D721Med (cell line): ENCODE results near the gene COQ7.

Experiments
- DNase-seq: peaks from one replicate; pipeline ENCODE4 v3.0.0; 2011; ENCODE audit warnings: low spot score; ENCODE audit not compliant: insufficient read length
- FAIRE-seq: peaks from 2 replicates; lab custom pipeline; 2011; peaks lifted over from hg19 to GRCh38; lab: Jason Lieb, UNC
- TF ChIP-seq, protein P1 (sequence below): IDR thresholded peaks from 2 replicates; pipeline ENCODE4 v1.5.1; 2012; ENCODE audit warnings: mild to moderate bottlenecking, control low read depth; ENCODE audit not compliant: insufficient read depth; ENCODE audit errors: missing control alignments

The COQ7 gene

DNA sequence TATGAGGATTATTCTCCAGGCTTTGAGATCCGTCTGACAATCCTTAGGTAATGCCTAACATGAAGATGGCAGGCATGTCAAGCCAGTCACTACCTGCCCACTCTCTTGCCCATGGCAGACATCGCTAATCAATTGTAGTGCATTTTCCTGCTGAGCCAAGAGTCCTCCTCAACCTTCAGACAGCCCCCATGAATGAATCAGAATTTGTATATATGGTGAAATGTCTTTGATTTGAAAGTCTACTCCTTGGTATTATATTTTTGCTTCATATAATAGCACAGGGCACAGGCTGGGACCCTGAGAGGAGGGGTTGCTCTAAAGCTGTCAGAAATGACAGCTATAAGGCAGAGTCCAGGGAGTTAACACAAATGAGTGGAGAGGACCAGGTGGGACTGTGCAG lies 27.0 kb upstream of the COQ7 start:
- no peak for FAIRE-seq
- DNase-seq: no peak
- TF ChIP-seq, protein P1, sequence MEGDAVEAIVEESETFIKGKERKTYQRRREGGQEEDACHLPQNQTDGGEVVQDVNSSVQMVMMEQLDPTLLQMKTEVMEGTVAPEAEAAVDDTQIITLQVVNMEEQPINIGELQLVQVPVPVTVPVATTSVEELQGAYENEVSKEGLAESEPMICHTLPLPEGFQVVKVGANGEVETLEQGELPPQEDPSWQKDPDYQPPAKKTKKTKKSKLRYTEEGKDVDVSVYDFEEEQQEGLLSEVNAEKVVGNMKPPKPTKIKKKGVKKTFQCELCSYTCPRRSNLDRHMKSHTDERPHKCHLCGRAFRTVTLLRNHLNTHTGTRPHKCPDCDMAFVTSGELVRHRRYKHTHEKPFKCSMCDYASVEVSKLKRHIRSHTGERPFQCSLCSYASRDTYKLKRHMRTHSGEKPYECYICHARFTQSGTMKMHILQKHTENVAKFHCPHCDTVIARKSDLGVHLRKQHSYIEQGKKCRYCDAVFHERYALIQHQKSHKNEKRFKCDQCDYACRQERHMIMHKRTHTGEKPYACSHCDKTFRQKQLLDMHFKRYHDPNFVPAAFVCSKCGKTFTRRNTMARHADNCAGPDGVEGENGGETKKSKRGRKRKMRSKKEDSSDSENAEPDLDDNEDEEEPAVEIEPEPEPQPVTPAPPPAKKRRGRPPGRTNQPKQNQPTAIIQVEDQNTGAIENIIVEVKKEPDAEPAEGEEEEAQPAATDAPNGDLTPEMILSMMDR: no peak

GRCh38 chr16:19044769-19045168 lies 22.6 kb upstream of the COQ7 start:
- no peak for DNase-seq
- TF ChIP-seq, protein P1: no peak
- FAIRE-seq: no peak

GRCh38 chr16:19046062-19046461 lies 21.4 kb upstream of the COQ7 start:
- FAIRE-seq (no peak), DNase-seq (no peak)
- TF ChIP-seq, protein P1: no peak

GRCh38 chr16:19062706-19063105 lies 4.7 kb upstream of the COQ7 start:
- DNase-seq (no peak), FAIRE-seq (no peak)
- TF ChIP-seq, protein P1: no peak

- DNase-seq (no peak), FAIRE-seq (no peak)
- TF ChIP-seq, protein P1: no peak
Measured at GRCh38 chr16:19066988-19067348, 446 bp upstream of the COQ7 start.

GRCh38 chr16:19068237-19068815 lies 912 bp downstream of the COQ7 start:
- FAIRE-seq (no peak), DNase-seq (no peak)
- TF ChIP-seq, protein P1: no peak
